GM23338 (cell line): Measurements from ENCODE around the gene ORAI1. TPM values are rescaled to one million over a fixed set of nuclear protein-coding genes. Genes with fewer than 3 reads are reported as not detected.

Source experiments
- ATAC-seq: fragments of 200-7000 bp; cut with Tn5 transposase; 3 replicates; pipeline ENCODE4 v1.9.1; 2020
- DNase-seq: peaks from one replicate; pipeline ENCODE4 v3.0.0-alpha.2; 2015; ENCODE audit warnings: low spot score
- H2AFZ ChIP-seq: fragments of 200-600 bp; sonication (generic); 2 replicates; pipeline ENCODE4 v1.8.0; 2016; ENCODE audit warnings: antibody characterized with exemption, mild to moderate bottlenecking, moderate library complexity
- H3F3A ChIP-seq: fragments of 200-600 bp; sonication (generic); replicated peaks from 2 replicates; pipeline ENCODE4 v1.8.0; 2017; ENCODE audit warnings: antibody characterized with exemption, mixed run types, low read depth
- H3K27ac ChIP-seq: fragments of 200-600 bp; sonication (generic); 2 replicates; pipeline ENCODE4 v1.6.1; 2016; ENCODE audit warnings: low read depth
- H3K27me3 ChIP-seq: fragments of 200-600 bp; sonication (generic); 2 replicates; pipeline ENCODE4 v1.8.0; 2016; ENCODE audit warnings: mild to moderate bottlenecking, mixed run types, moderate library complexity; ENCODE audit not compliant: insufficient read depth
- H3K36me3 ChIP-seq: fragments of 200-600 bp; sonication (generic); 2 replicates; pipeline ENCODE4 v1.8.0; 2016; ENCODE audit warnings: mild to moderate bottlenecking; ENCODE audit not compliant: insufficient read depth
- H3K4me1 ChIP-seq: fragments of 200-600 bp; sonication (generic); 2 replicates; pipeline ENCODE4 v1.8.0; 2016; ENCODE audit warnings: mild to moderate bottlenecking, moderate library complexity; ENCODE audit not compliant: insufficient read depth
- H3K4me2 ChIP-seq: fragments of 200-600 bp; sonication (generic); 2 replicates; pipeline ENCODE4 v1.7.1; 2017; ENCODE audit warnings: mixed run types
- H3K4me3 ChIP-seq: fragments of 200-600 bp; sonication (generic); 2 replicates; pipeline ENCODE4 v1.6.1; 2016; ENCODE audit warnings: mixed run types
- H3K79me2 ChIP-seq: fragments of 200-600 bp; sonication (generic); replicated peaks from 2 replicates; pipeline ENCODE4 v1.8.0; 2017; ENCODE audit warnings: mild to moderate bottlenecking; ENCODE audit not compliant: insufficient read depth
- H3K9me2 ChIP-seq: fragments of 200-600 bp; sonication (generic); 2 replicates; pipeline ENCODE4 v1.8.0; 2017; ENCODE audit not compliant: insufficient read depth
- H4K20me1 ChIP-seq: fragments of 200-600 bp; sonication (generic); replicated peaks from 2 replicates; pipeline ENCODE4 v1.8.0; 2017; ENCODE audit warnings: mild to moderate bottlenecking; ENCODE audit not compliant: insufficient read depth
- H3K27ac Mint-ChIP-seq: 2 replicates; pipeline ENCODE4 v1.8.0; 2020; ENCODE audit warnings: inconsistent platforms, mild to moderate bottlenecking, moderate library complexity, mixed read lengths
- H3K27me3 Mint-ChIP-seq: 3 replicates; pipeline ENCODE4 v1.8.0; 2022; ENCODE audit warnings: low read depth, mild to moderate bottlenecking, moderate library complexity, mixed read lengths, inconsistent platforms; ENCODE audit not compliant: insufficient read depth, poor library complexity
- H3K36me3 Mint-ChIP-seq: 3 replicates; pipeline ENCODE4 v1.8.0; 2021; ENCODE audit warnings: low read depth, mild to moderate bottlenecking, inconsistent platforms, moderate library complexity, mixed read lengths
- H3K4me1 Mint-ChIP-seq: 3 replicates; pipeline ENCODE4 v1.8.0; 2020; ENCODE audit warnings: mild to moderate bottlenecking, inconsistent platforms, mixed read lengths
- H3K4me3 Mint-ChIP-seq: 3 replicates; pipeline ENCODE4 v1.8.0; 2021; ENCODE audit warnings: moderate library complexity, mild to moderate bottlenecking, inconsistent platforms, mixed read lengths
- H3K9me3 Mint-ChIP-seq: 3 replicates; pipeline ENCODE4 v1.8.0; 2020; ENCODE audit warnings: moderate library complexity, mild to moderate bottlenecking, inconsistent platforms, mixed read lengths
- CREB1 ChIP-seq: fragments of 250-450 bp; sonication (Bioruptor Pico); IDR thresholded peaks from 2 replicates; pipeline ENCODE4 v1.5.0; 2020; ENCODE audit warnings: low read depth, mild to moderate bottlenecking, moderate library complexity
- ETS1 ChIP-seq: IDR thresholded peaks from 2 replicates; pipeline ENCODE4 v1.6.1; 2016; ENCODE audit warnings: antibody characterized with exemption
- EZH2 ChIP-seq: fragments of 200-600 bp; sonication (generic); IDR thresholded peaks from one replicate; pipeline ENCODE4 v1.8.0; 2017; ENCODE audit warnings: antibody characterized with exemption, mild to moderate bottlenecking, low read depth; ENCODE audit not compliant: unreplicated experiment
- EZH2phosphoT487 ChIP-seq: fragments of 200-600 bp; sonication (generic); IDR thresholded peaks from one replicate; pipeline ENCODE4 v1.8.1; 2018; ENCODE audit warnings: antibody characterized with exemption; ENCODE audit not compliant: unreplicated experiment
- JUNB ChIP-seq: IDR thresholded peaks from one replicate; pipeline ENCODE4 v1.6.1; 2016; ENCODE audit warnings: antibody characterized with exemption; ENCODE audit not compliant: unreplicated experiment
- REST ChIP-seq: IDR thresholded peaks from one replicate; pipeline ENCODE4 v1.6.1; 2018; ENCODE audit warnings: antibody characterized with exemption; ENCODE audit not compliant: unreplicated experiment
- ZNF462 ChIP-seq: fragments of 250-450 bp; sonication (Bioruptor Pico); IDR thresholded peaks from 2 replicates; pipeline ENCODE4 v1.5.0; 2020; ENCODE audit warnings: mild to moderate bottlenecking, moderate library complexity
- polyA plus RNA-seq: library from polyadenylated mRNA; unstranded; fragments of >200 nt; fragmentation: Nextera tagmentation; extraction: Ambion mirVana; gene quantifications from 2 replicates; pipeline ENCODE4 v1.2.1, GENCODE V29; 2016
- total RNA-seq: library from RNA; depleted of rRNA; stranded (reverse); fragments of >200 nt; shearing (Covaris generic); gene quantifications from 2 replicates; pipeline ENCODE4 v1.2.3, GENCODE V29; 2014

ORAI1 gene
- total and polyA plus RNA-seq, 2 experiments from 2014 or later = 23.7 to 32.0 TPM

GRCh38 chr12:121608301-121608700 is 18.0 kb upstream of the ORAI1 start (continued):
- TF ChIP-seq ZNF462 (CRISPR knock-in tag) = no peak
- no peak for TF ChIP-seq CREB1 (CRISPR knock-in tag)
- no peak for TF ChIP-seq EZH2
- TF ChIP-seq JUNB = no peak

- H3K4me3 Mint-ChIP-seq = no peak overlapping the region
- Histone ChIP-seq H3K4me3 (no peak overlapping the region), H2AFZ (no peak overlapping the region), H3K4me1 (peaks cover 13% of the 10 kb centered on the region), H3K9me2 (0 out of 2 replicates have a peak, but pooled peaks cover 4% of the 10 kb centered on the region), H3K27ac (peak overlapping the region; percentile 69; the same call in 1 of the 2 replicates), H3F3A (0 out of 2 replicates have a peak, but pooled peaks cover 6% of the 10 kb centered on the region), H3K79me2 (no peaks in the 10 kb centered on the region), H3K27me3 (no peaks in the 10 kb centered on the region), H4K20me1 (no peaks in the 10 kb centered on the region), H3K36me3 (no peaks in the 10 kb centered on the region), H3K4me2 (no peak overlapping the region; the same call in 1 of the 2 replicates)
- H3K4me1 Mint-ChIP-seq = peaks cover 14% of the 10 kb centered on the region
- DNase-seq = no peak
- no peak for ATAC-seq
- H3K9me3 Mint-ChIP-seq = peaks cover 3% of the 10 kb centered on the region; the same call in 1 of the 3 replicates
- H3K27me3 Mint-ChIP-seq = peaks cover 9% of the 10 kb centered on the region
- H3K36me3 Mint-ChIP-seq = peaks cover 3% of the 10 kb centered on the region; the same call in 1 of the 3 replicates
- H3K27ac Mint-ChIP-seq = no peak overlapping the region
- no peak for TF ChIP-seq REST
- no peak for TF ChIP-seq EZH2phosphoT487
- TF ChIP-seq ETS1 = no peak
Observed at GRCh38 chr12:121610239-121611149, 15.8 kb upstream of the ORAI1 start.
